Lung (tissue), 12 donors: Measurements from ENCODE around the gene PDCD1. TPM values are rescaled to one million over a fixed set of nuclear protein-coding genes. Genes with fewer than 3 reads are reported as not detected.

Source experiments
- ATAC-seq: fragments of 200-7000 bp; cut with Tn5 transposase; one replicate; pipeline ENCODE4 v1.9.1; 2020; ENCODE audit warnings: moderate number of reproducible peaks; ENCODE audit not compliant: insufficient read depth, low FRiP score
- DNase-seq, 3 donors: peaks; one replicate each; pipeline ENCODE4 v3.0.0-alpha.2; 2013 to 2017
- H3K27ac ChIP-seq, 2 donors: one replicate each; pipeline ENCODE4 v1.5.1; 2013; ENCODE audit warnings: mild to moderate bottlenecking in 2 of 2, moderate library complexity in 2 of 2, control low read depth in 1 of 2, inconsistent platforms in 1 of 2, low read depth in 1 of 2, low read length in 1 of 2
- H3K27me3 ChIP-seq, 3 donors: one replicate each; pipeline ENCODE4 v1.5.1; 2013; ENCODE audit warnings: low read length in 2 of 3; ENCODE audit not compliant: control insufficient read depth in 3 of 3, insufficient read depth in 3 of 3
- H3K36me3 ChIP-seq, 4 donors: one replicate each; pipeline ENCODE4 v1.5.1; 2013; ENCODE audit warnings: low read length in 4 of 4, mild to moderate bottlenecking in 1 of 4, moderate library complexity in 1 of 4; ENCODE audit not compliant: control insufficient read depth in 4 of 4, insufficient read depth in 4 of 4
- H3K4me1 ChIP-seq, 5 donors: one replicate each; pipeline ENCODE4 v1.5.1; 2013; ENCODE audit warnings: low read length in 5 of 5, mild to moderate bottlenecking in 2 of 5, moderate library complexity in 1 of 5; ENCODE audit not compliant: control insufficient read depth in 5 of 5, insufficient read depth in 5 of 5
- H3K4me3 ChIP-seq: one replicate; pipeline ENCODE4 v1.5.1; 2013; ENCODE audit warnings: mild to moderate bottlenecking, control low read depth, moderate library complexity
- H3K9ac ChIP-seq, 2 donors: one replicate each; pipeline ENCODE4 v1.5.1; 2013; ENCODE audit warnings: low read length in 2 of 2, control low read depth in 1 of 2; ENCODE audit not compliant: insufficient read depth in 1 of 2
- H3K9me3 ChIP-seq, 4 donors: one replicate each; pipeline ENCODE4 v1.5.1; 2013; ENCODE audit warnings: low read length in 3 of 4, mild to moderate bottlenecking in 1 of 4, moderate library complexity in 1 of 4; ENCODE audit not compliant: control insufficient read depth in 4 of 4, insufficient read depth in 3 of 4
- CTCF ChIP-seq: IDR thresholded peaks from 2 replicates; pipeline ENCODE4 v1.5.1; 2012; ENCODE audit warnings: mild to moderate bottlenecking; ENCODE audit errors: control extremely low read depth, extremely low read depth
- WGBS, 2 donors: extraction: QIAGEN DNeasy Blood & Tissue Kit; methylation state at CpG; one replicate each; pipeline ENCODE4 v1.1.7; 2013; 5-methylcytosine and 5-hydroxymethylcytosine counted together
- polyA plus RNA-seq, 2 donors: library from polyadenylated mRNA; stranded (reverse); fragments of 200-250 nt; gene quantifications; one replicate each; pipeline ENCODE4 v1.2.1, GENCODE V29; 2013
- total RNA-seq, 2 donors: library from RNA; depleted of rRNA in 1 of 2; stranded (reverse); fragments of >200 nt in 1 of 2; gene quantifications; one replicate each; pipeline ENCODE4 v1.2.1, GENCODE V29; 2014 to 2021
- donor health status: control.
- donor health status: control.
- donor health status: Bipolar disorder and iron deficiency.
- donor health status: healthy.
- donor health status: DM: yes; HTN: yes; CAD: no.

The PDCD1 gene
- total and polyA plus RNA-seq, 4 donors = 0.59 to 0.97 (median 0.81) TPM

DNA sequence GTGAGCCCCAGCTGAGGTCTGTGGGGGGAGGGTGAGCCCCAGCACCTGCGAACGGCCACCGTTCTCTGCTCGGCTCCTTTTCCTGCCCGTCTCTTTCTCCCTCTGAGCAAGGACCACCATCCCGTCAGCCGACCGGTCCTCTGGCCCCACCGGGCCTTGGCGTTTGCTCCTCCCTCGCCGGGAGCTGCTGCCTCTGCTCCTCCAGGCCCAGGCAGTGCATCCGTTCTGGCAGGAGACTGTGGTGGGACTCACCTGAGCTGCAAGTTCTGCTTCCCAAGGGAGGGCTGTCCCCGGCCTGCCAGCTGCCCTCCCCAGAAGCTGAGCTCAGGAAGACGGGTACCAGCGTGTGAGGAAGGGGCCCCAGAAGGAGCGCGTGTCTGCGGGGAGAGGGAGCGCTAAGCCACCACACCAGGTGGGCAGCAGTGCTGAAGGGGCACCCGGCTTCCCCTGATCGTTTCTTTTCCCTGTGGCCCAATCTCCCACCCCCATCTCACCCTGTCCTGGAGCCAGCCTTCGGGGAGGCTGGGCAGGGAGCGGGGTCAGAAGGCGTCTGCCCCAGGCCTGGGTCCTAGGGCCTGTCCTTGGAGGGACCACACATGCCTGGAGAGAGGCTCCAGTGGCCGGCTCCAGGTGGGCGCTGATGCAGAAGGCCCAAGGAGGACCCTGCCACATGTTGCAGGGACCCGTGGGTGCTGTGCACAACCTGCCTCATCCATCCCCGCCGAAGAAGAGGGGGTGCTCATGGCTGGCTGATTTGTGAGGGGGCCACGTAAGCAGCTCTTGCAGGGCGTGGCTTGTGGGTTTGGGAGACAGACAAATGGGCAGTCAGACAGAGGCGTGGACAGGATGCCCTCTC is 8.3 kb upstream of the PDCD1 start:
- DNase-seq (no peak), ATAC-seq (no peak)
- no peak overlapping the region for H3K9ac ChIP-seq
- no peak for TF ChIP-seq CTCF
- H3K4me3 ChIP-seq = no peak overlapping the region
- whole genome bisulfite sequencing, 2 donors = 54 to 62% methylated on average over 22 to 33 of the region's 33 CpGs
- peaks cover 0 to 12% (median 7%) of the 10 kb centered on the region in 5 donors for H3K4me1 ChIP-seq
- H3K27ac ChIP-seq = no peak overlapping the region
- H3K27me3 ChIP-seq = peaks cover 7 to 34% (median 25%) of the 10 kb centered on the region in 3 donors
- H3K36me3 ChIP-seq = peaks cover 0 to 5% (median 0%) of the 10 kb centered on the region in 4 donors
- peaks cover 0 to 13% (median under 1%) of the 10 kb centered on the region in 4 donors for H3K9me3 ChIP-seq

- H3K27ac ChIP-seq = no peak overlapping the region
- peaks cover 7 to 34% (median 27%) of the 10 kb centered on the region in 3 donors for H3K27me3 ChIP-seq
- peaks cover 0 to 12% (median 7%) of the 10 kb centered on the region in 5 donors for H3K4me1 ChIP-seq
These were observed 7.5 kb upstream of the PDCD1 start for GRCh38 chr2:241865957-241866789.

DNA sequence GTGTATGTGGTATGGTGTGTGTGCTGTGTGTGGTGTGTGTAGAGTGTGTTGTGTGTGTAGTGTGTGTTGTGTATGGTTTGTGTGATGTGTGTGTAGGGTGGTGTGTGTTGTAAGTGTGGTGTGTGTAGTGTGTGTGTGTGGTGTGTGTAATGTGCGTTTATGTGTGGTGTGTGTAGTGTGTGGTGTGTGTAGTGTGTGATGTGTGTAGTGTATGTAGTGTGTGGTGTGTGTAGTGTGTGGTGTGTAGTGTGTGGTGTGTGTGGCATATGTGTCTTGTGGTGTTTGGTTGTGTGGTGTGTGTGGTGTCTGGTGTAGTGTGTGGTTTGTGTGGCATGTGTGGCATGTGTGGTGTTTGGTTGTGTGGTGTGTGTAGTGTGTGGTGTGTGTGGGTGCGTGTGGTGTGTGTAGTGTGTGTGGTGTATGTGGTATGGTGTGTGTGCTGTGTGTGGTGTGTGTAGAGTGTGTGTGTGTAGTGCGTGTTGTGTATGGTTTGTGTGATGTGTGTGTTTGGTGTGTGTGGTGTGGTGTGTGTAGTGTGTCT is 6.8 kb upstream of the PDCD1 start:
- WGBS, 2 donors = 88 to 90% methylated on average over 3 of the region's 3 CpGs
- Histone ChIP-seq H3K27me3 (peaks cover 7 to 34% (median 28%) of the 10 kb centered on the region in 3 donors), H3K4me3 (no peak overlapping the region), H3K27ac (peak overlapping the region in 1 of 2 donors; percentile 6), H3K9ac (no peak overlapping the region), H3K36me3 (peaks cover 0 to 5% (median 0%) of the 10 kb centered on the region in 4 donors), H3K4me1 (peaks cover 0 to 12% (median 10%) of the 10 kb centered on the region in 5 donors), H3K9me3 (peaks cover 0 to 13% (median under 1%) of the 10 kb centered on the region in 4 donors)
- DNase-seq (no peak), ATAC-seq (no peak)
- TF ChIP-seq CTCF = no peak

More at GRCh38 chr2:241865957-241866789, 7.5 kb upstream of the PDCD1 start:
- no peak for ATAC-seq
- whole genome bisulfite sequencing, 2 donors = 17 to 26% methylated on average over 17 to 31 of the region's 31 CpGs
- Histone ChIP-seq H3K4me3 (no peak overlapping the region), H3K36me3 (peaks cover 0 to 5% (median 0%) of the 10 kb centered on the region in 4 donors), H3K9me3 (peaks cover 0 to 13% (median under 1%) of the 10 kb centered on the region in 4 donors), H3K9ac (no peak overlapping the region)
- DNase-seq = peak; percentile 38 to 61 (median 58)
- no peak for TF ChIP-seq CTCF
